ENCODE data around the gene CRACR2A.

The CRACR2A gene

DNA sequence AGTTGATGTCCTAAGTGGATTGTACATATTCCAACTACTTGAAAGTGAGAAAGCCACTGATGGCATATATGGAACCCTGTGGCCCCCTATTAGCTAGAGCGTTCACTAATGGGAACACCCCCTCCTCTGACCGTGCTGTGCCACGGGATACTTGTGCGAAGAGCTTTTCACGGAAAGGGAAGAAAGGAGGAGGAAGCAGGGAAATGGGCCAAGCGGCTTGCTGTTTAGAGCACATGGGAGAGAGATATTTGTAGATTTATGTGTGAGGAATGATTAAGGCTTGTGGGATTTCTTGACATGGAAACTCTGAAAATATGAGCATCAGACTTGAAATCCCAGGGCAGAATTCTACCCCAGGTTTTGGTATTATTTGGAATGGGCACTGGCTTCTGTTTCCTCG lies 132.1 kb downstream of the CRACR2A start:
- DNase-seq (ENCODE audit: extremely low read depth, low read depth) = no peak
- TF ChIP-seq, protein P1, sequence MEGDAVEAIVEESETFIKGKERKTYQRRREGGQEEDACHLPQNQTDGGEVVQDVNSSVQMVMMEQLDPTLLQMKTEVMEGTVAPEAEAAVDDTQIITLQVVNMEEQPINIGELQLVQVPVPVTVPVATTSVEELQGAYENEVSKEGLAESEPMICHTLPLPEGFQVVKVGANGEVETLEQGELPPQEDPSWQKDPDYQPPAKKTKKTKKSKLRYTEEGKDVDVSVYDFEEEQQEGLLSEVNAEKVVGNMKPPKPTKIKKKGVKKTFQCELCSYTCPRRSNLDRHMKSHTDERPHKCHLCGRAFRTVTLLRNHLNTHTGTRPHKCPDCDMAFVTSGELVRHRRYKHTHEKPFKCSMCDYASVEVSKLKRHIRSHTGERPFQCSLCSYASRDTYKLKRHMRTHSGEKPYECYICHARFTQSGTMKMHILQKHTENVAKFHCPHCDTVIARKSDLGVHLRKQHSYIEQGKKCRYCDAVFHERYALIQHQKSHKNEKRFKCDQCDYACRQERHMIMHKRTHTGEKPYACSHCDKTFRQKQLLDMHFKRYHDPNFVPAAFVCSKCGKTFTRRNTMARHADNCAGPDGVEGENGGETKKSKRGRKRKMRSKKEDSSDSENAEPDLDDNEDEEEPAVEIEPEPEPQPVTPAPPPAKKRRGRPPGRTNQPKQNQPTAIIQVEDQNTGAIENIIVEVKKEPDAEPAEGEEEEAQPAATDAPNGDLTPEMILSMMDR (IDR thresholded peaks at IDR 0.05; ENCODE audit: low read depth, low read length, missing control alignments) = no peak
- H3K4me3 ChIP-seq (replicated peaks; ENCODE audit: low read depth, low read length) = no peak overlapping the region

DNA sequence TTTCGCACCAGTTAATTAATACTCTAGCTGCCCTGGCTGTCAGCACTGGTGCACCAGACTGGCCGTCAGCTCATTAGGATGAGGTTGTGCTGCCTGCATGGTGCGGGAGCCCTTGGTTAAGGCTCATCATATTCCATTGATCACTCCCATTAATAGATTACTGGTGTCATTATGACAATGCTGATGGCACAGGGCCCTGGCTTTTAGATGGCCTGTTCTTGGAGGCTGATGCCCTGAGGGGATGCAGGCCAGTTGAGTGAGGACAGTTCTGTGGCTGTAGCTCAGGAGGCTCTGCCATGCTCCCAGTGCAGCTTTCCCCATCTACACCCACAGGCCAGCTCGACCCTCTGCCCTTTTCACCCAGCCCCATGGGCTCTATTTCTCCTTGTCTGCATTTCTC lies 135.3 kb downstream of the CRACR2A start:
- H3K4me3 ChIP-seq (replicated peaks; ENCODE audit: low read depth, low read length) = no peak overlapping the region
- TF ChIP-seq, protein P1 (IDR thresholded peaks at IDR 0.05; ENCODE audit: low read depth, low read length, missing control alignments) = no peak
- DNase-seq (ENCODE audit: extremely low read depth, low read depth) = no peak

DNA sequence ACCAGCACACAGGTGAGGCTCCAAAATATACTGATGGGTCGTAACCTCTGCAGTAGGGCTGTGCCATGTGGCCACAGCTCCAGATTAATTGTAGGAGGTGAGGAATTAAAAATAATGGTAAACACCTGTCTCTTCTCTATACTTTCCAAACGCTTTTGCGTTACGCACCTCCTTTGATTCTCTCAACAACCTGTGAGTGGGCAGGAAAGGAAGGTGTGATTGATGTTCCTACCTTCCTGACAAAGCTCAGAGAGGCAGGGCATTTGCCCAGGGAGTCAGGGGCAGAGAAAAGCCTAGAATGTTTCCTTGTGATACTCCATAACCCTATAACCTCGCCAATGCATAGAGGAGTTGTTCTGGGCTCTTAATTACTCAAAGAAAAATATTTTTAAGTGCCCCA lies 137.0 kb downstream of the CRACR2A start:
- no peak for DNase-seq (ENCODE audit: extremely low read depth, low read depth)
- TF ChIP-seq, protein P1 (IDR thresholded peaks at IDR 0.05; ENCODE audit: low read depth, low read length, missing control alignments) = no peak
- H3K4me3 ChIP-seq (replicated peaks; ENCODE audit: low read depth, low read length) = no peak overlapping the region

DNA sequence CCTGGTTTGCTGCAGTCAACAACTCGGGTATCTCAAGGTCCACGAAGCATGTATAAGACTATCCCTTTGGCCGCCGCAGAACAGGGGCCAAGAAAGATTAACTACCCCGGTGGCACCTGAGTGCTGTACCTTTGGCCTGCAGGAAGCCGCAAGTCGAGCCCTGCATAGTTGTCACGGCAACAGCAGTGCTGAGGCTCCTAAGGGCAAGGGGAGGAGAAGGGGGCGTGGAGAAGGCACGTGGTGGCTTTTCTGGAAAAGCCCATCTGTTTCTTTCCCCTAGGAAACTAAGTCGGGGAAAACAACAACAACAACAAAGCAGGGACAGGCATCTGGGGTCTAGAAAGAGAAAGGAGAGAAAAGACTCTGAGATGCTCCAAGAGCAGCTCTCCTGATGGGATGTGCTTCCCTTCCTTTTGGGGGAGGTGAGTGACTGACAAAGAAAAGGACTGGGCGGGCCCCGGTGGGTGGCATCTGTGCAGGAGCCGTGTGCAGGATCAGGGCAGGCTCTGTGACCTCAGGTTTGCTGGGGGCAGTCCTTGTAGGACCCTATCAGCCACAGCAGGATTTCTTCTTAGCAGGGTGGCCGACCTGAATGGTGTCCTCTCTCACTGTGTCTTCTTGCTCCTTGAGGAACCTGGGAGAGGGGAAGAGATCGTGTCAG lies 138.0 kb downstream of the CRACR2A start:
- TF ChIP-seq, protein P1 (IDR thresholded peaks at IDR 0.05; ENCODE audit: low read depth, low read length, missing control alignments) = no peak
- H3K4me3 ChIP-seq (replicated peaks; ENCODE audit: low read depth, low read length) = no peak overlapping the region
- no peak for DNase-seq (ENCODE audit: extremely low read depth, low read depth)

DNA sequence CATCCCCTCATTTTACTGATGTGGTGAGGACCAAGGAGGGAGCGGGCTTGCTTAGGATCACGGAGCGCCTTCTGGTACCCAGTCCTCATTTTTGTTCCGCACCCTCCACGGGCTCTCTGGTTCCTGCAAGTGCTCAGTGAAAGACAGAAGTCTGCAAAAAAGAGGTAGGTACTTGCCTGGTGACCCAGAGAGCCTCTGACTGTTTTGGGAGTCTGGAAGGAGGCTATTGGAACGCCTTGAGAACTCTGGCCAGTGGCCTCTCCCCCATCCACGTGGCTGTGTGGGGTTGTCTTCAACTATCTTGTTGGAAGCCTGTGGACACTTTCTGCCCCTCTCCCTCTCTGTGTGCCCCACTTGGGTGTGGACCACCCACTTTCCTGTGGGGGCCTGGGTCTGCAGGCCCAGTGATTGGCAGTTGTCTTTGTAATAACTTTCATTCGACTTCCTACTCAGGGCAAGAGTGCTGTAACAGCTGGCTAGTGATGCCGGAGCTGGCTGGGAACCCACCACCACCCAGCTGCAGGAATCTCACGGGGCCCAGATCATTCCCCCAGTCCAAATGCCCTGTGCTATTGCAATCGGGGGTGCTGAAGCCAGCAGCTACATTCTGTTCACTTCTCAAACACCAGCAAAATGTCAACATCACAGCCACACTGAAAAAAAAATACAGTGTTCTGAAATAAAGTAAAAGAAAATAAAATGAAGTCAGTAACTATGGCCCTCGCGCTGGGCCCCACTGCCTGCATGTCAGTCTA lies 139.1 kb downstream of the CRACR2A start:
- DNase-seq (ENCODE audit: extremely low read depth, low read depth) = no peak
- TF ChIP-seq, protein P1 (IDR thresholded peaks at IDR 0.05; ENCODE audit: low read depth, low read length, missing control alignments) = no peak
- no peak overlapping the region for H3K4me3 ChIP-seq (replicated peaks; ENCODE audit: low read depth, low read length)

DNA sequence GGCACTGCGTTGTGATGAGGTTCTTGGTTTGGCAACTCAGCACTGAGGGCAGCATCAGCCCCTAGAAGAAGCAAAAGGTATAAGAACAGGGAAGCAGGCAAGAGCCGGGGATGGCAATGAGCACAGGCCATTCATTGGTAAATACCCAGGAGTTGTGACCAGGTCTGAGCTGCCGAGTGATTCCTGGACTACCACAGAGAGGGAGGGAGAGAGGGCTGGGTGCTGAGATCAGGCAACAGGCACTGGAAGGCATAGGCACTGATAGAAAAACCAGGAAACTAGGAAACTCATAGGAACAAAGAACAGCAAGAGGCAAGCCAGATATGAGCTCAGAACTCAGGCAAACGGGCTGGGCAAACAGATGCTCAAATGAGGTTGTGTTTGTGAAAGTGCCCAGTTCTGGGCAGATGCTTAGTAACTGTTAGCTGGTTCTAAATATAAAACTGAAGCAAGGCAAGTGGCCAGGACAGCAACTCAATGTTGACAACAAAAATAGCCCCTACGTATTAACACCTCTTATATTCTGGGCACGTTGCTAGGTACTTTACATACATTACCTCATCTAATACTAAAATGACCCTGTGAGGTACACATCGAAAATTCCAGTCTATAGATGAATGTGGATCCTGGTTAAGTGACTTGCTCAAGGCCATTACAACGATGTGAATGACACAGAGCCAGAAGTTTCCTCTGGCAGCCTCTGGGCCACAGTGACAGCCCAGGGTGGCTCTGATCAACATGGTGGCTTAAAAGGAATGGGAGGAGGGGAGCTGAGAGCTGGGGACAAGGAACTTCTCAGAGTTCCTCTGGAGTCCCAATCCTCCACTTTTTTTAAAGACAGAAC lies 140.8 kb downstream of the CRACR2A start:
- DNase-seq (ENCODE audit: extremely low read depth, low read depth) = no peak
- TF ChIP-seq, protein P1 (IDR thresholded peaks at IDR 0.05; ENCODE audit: low read depth, low read length, missing control alignments) = no peak
- H3K4me3 ChIP-seq (replicated peaks; ENCODE audit: low read depth, low read length) = no peak overlapping the region
